ENCODE data around the gene ZBTB40.
A peak's percentile ranks its signal among the peaks of the same experiment; 100 is the strongest.

Gene ZBTB40

DNA sequence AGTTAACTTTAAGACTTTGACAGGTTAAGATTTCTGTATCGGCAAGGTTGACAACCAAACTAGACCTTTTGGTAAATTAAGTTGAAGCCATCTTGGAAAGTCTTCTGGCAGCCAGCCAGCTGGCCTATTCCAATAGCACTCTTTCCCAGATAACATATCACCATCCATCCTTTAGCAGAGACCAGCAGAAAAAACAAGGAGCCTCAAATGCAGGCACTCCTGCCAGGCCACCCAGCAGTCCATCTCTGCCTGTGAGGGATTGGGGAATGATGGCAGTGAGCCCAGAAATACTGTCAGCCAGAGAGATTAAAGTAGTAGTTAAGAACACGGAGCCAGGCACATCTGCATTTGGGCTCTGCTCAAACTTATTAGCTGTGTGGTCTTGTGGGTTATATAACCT is 19.4 kb downstream of the ZBTB40 start:
- DNase-seq: no peak

DNA sequence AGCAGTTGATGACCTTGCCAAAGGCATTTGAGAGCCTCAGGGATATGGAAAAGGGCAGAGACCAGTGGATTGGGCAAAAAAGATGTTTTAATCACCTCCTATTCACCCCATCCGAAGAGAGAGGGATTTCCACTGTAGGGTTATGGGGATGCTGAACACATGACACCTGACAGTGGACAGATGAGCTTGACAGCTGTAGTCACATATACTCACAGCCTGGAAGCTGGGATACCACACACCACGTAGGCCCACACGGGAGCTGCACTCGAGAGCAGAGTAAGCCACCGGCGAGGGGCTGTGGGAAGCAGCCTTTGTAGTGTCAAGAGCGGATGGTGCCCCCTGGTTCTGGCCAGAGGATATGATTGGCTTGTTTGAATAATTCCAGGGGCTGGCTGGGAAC is 20.0 kb downstream of the ZBTB40 start:
- DNase-seq: no peak

- no peak for DNase-seq
These were observed 20.9 kb downstream of the ZBTB40 start for GRCh38 chr1:22472596-22472995.

DNA sequence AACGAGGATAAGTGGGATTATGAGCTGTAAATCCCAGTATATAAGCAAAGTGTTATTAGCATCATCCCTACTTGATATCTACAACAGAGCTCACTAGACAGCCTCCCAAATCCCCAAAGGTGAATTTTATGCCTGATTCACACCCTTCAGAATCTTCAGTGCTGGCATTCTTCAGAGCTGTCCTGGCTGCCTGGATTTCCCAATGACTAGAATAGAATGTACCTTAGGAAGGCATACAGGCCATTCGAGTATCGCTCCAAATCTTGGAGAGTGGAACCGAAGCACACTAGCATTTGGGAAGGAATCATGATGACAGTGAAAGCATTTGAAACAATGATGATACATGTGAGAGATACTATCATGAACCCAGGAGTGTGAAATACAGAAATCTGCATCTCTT is 22.3 kb downstream of the ZBTB40 start:
- no peak for DNase-seq

DNA sequence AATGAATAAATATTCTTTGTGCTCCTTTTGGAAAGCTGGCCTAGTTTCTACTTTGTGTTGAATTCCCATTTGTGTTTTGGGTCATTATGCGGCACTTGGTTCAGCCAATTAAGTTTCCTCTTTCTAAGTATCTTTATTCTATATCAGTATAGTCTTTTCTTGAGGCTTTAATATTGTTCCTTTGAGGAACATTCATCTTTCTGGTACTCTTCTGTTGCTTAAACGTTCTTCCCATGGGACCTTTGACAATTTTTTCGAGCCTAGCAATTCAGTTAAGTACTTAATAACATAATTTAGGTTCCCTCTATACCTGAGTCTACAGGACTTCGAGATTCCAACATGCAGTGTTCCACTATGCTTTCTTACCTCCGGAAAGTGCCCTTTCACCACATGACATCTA is 24.9 kb downstream of the ZBTB40 start:
- no peak for DNase-seq

DNA sequence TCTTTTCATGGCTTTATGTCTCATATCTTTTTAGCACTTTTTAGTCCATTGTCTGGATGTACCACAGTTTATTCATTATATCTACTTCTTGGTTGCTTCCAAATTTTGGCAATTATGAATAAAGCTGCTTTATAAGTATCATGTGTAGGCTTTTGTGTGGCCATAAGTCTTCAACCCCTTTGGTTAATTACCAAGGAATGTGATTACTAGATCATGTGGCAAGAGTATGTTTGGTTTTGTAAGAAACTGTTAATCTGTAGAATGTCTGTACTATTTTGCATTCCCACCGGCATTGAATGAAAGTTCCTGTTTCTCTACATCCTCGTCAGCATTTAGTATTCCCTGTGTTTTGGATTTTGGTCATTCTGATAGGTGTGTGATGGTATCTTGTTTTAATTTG is 31.5 kb downstream of the ZBTB40 start:
- no peak for DNase-seq

GRCh38 chr1:22484706-22485345 is 33.2 kb downstream of the ZBTB40 start:
- DNase-seq: no peak

- no peak for DNase-seq
These were observed 33.8 kb downstream of the ZBTB40 start for GRCh38 chr1:22485431-22485830.

DNA sequence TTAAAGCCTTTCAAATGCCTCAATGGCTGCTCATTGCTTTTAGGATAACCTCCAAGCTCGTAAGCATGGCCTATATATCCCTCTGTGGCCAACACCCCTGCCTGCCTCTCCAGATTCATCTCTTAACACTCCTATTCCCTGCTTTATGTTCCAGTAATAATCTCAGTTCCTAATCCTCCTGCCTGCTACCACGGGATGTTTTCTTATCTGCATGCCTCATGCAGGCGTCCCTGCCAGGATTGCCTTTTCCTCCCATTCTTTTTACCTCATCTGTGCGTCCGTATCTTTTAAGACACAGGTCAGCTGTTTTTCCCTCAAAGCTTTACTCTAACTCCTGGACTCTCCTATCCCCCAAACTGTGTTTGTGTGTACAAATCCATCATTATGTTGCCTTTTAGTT is 36.1 kb downstream of the ZBTB40 start:
- DNase-seq: no peak

- DNase-seq: peak; percentile 74
These were observed 36.7 kb downstream of the ZBTB40 start for GRCh38 chr1:22488319-22488718.

DNA sequence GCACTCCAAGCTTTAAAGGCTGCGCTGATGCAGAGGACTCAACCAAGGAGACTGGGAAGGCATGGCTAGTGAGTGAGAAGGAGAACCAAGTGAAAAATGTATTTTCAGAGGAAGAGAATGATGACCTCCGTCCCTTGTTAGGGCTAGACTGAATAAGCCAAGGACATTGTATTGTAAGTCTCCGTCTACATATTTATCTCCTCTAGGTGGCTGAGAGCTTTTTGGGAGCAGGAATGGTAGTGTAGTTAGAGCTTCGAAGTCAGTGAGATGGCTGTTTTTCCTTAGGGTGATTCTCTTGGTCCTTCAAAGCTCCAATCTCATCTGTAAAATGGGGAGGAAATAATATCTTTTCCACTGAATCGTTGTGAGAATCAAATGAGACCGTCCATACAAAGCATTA is 37.6 kb downstream of the ZBTB40 start:
- DNase-seq: no peak

DNA sequence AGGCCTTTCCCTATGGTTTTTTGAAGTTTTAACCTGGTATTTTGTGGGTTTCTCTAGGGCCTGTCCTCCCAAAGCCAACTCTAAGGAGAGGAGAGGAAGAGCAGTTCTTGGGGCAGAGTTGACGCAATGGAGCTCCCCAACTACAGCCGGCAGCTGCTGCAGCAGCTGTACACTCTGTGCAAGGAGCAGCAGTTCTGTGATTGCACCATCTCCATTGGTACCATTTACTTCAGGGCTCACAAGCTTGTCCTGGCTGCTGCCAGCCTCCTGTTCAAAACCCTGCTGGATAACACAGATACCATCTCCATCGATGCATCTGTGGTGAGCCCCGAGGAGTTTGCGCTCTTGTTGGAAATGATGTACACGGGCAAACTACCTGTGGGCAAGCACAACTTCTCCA is 38.2 kb downstream of the ZBTB40 start:
- no peak for DNase-seq

DNA sequence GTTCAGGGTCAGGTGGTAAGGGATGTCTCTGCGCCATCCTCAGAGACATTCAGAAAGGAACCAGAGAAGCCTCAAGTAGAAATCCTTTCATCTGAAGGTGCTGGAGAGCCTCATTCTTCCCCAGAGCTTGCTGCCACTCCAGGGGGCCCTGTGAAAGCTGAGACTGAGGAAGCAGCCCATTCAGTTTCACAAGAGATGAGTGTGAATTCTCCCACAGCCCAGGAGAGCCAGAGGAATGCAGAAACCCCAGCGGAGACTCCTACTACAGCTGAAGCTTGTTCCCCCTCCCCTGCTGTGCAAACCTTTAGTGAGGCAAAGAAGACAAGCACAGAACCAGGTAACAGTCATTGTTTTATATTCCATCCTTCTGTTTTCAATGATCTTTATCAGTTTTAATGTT is 38.7 kb downstream of the ZBTB40 start:
- DNase-seq: no peak

GRCh38 chr1:22491995-22492715 is 40.5 kb downstream of the ZBTB40 start:
- DNase-seq: no peak

GRCh38 chr1:22494144-22494543 is 42.5 kb downstream of the ZBTB40 start:
- DNase-seq: no peak

- no peak for DNase-seq
These were observed 43.4 kb downstream of the ZBTB40 start for GRCh38 chr1:22494943-22495579.

DNA sequence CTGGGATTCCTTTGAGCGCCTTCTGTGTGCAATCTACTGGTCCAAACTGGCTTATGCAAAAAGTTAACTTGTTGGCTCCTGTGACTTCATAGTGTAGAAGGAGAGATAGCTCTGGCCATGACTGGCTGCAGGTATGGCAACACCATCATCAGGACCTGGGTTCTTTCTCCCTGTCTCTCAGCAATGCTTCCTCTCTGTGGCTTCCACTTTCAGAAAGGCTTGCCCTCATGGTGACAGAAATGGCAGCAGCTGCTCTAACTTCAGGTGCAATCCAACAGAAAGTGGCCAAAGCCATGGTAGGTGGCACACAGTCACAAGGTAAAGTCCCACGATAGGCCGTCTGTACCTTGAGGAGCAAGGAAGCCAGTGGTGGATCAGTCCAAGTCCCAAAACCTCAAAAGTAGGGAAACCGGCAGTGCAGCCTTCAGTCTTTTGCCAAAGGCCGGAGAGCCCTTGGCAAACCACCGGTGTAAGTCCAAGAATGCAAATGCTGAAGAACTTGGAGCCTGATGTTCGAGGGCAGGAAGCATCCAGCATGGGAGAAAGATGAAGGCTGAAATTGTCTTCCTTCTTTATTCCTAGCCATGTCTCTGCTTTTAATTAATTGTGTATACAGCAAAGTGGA is 45.0 kb downstream of the ZBTB40 start:
- no peak for DNase-seq

GRCh38 chr1:22498463-22498862 is 46.8 kb downstream of the ZBTB40 start:
- no peak for DNase-seq

GRCh38 chr1:22500058-22500457 is 48.4 kb downstream of the ZBTB40 start:
- no peak for DNase-seq

GRCh38 chr1:22500471-22500870 is 48.8 kb downstream of the ZBTB40 start:
- peak; percentile 72 for DNase-seq

DNA sequence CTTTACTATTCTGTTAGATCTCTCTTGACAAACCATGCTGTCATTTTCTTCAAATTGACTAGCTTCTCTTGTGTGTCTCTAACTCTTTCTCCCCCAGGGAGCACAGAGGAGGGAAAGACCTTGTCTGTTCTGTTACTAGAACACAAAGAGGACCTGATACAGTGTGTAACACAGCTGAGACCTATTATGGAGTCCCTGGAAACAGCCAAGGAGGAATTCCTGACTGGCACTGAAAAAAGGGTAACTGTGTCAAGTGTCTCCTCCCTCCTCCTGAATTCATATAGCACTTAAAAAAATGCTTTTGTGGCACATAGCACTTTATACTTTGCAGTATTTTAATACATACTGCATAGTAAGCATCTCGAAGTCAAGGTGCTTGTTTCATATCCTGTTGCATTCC is 50.6 kb downstream of the ZBTB40 start:
- DNase-seq: no peak

- no peak for DNase-seq
These were observed 52.2 kb downstream of the ZBTB40 start for GRCh38 chr1:22503721-22504410.

- DNase-seq: no peak
These were observed 54.6 kb downstream of the ZBTB40 start for GRCh38 chr1:22506130-22506692.
